ENCODE data around the gene CADPS2. TPM values are rescaled to one million over a fixed set of nuclear protein-coding genes. Genes with fewer than 3 reads are reported as not detected.

The CADPS2 gene
- total and polyA plus RNA-seq, 12 donors, result 14.6 to 103 (median 39.4) TPM

DNA sequence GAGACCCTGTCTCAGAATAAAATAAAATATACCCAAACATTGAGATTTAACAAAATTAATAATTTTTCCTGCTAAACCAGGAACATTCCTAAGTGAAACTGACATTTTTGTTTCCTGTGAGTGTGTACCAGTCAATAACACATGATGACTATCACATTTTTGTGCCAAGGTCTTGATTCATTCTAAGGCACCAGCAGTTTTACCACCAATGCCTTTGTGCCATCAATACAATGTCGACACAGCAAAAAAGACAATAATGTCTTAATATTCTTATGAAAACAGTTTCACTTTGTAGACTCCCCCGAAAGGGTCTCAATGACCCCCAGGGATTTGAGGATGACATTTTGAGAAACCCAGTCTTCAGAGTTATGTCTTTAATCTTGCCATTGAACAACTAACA lies 7.2 kb upstream of the CADPS2 start:
- intact Hi-C loops (cut with DNase I), result no loop called here
- H3K9me3 ChIP-seq (replicated peaks in 1 of 3), result no peaks in the 10 kb centered on the region
- DNase-seq, result no peak
- WGBS, 4 donors, result 84 to 95% (median 90%) methylated on average over 2 of the region's 2 CpGs
- H3K4me1 ChIP-seq (replicated peaks in 1 of 2), result no peaks in the 10 kb centered on the region
- TF ChIP-seq, protein P1, sequence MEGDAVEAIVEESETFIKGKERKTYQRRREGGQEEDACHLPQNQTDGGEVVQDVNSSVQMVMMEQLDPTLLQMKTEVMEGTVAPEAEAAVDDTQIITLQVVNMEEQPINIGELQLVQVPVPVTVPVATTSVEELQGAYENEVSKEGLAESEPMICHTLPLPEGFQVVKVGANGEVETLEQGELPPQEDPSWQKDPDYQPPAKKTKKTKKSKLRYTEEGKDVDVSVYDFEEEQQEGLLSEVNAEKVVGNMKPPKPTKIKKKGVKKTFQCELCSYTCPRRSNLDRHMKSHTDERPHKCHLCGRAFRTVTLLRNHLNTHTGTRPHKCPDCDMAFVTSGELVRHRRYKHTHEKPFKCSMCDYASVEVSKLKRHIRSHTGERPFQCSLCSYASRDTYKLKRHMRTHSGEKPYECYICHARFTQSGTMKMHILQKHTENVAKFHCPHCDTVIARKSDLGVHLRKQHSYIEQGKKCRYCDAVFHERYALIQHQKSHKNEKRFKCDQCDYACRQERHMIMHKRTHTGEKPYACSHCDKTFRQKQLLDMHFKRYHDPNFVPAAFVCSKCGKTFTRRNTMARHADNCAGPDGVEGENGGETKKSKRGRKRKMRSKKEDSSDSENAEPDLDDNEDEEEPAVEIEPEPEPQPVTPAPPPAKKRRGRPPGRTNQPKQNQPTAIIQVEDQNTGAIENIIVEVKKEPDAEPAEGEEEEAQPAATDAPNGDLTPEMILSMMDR (IDR thresholded peaks at IDR 0.05), result no peak
- no peak for TF ChIP-seq POLR2A (IDR thresholded peaks at IDR 0.05)
- H3K4me3 ChIP-seq, result no peak overlapping the region
- no peaks in the 10 kb centered on the region for H3K27me3 ChIP-seq
- no peak overlapping the region for H3K27ac ChIP-seq
- no peaks in the 10 kb centered on the region for H3K36me3 ChIP-seq (replicated peaks in 1 of 2)

DNA sequence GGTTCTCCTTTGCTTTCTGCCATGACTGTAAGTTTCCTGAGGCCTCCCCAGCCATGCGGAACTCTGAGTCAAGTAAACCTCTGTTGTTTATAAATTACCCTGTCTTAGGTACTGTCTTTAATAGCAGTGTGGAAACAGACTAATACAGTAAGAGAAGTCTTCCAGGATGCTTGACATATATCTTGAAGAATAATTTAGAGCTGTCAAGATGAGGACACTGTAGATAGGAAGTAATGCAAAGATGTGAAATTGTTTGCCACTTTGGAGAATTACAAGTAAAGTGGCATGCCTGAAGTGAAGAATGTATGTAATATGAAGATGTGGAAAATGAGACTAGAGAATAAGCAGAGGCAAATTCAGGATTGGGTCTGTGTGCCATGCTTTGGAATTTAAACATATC lies 2.9 kb upstream of the CADPS2 start:
- intact Hi-C loops (cut with DNase I), result no loop called here
- Histone ChIP-seq H3K9me3 (replicated peaks in 1 of 3) (no peaks in the 10 kb centered on the region), H3K27ac (no peak overlapping the region), H3K4me3 (no peak overlapping the region), H3K36me3 (replicated peaks in 1 of 2) (no peaks in the 10 kb centered on the region), H3K27me3 (no peaks in the 10 kb centered on the region), H3K4me1 (replicated peaks in 1 of 2) (peaks cover 0 to 16% of the 10 kb centered on the region in 2 donors)
- TF ChIP-seq, protein P1 (IDR thresholded peaks at IDR 0.05), result no peak
- TF ChIP-seq POLR2A (IDR thresholded peaks at IDR 0.05), result no peak
- DNase-seq, result no peak
- WGBS, 4 donors, result 89 to 95% (median 94%) methylated on average over 1 of the region's 1 CpG

DNA sequence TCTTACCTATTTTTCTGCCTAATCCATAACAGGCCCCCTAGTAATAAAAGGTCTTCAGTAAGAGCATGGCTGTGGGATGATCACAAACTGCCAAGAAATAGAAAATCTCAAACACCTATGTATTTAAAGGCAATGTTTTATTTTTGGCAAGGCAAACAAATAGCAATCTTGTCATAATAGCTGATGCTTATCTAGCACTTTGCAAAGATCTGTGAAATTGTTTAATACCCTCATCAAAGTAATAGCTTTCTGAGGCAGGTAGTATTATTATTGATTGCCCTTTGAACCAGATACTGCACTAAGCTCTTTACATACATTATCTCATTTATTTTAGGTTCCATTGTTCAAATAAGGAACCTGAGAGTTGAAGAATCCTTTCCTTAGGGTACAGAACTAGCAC lies 1.6 kb upstream of the CADPS2 start:
- H3K4me1 ChIP-seq (replicated peaks in 1 of 2), result peaks cover 0 to 28% of the 10 kb centered on the region in 2 donors
- H3K27ac ChIP-seq, result peak overlapping the region in 1 of 5 donors; percentile 93
- H3K27me3 ChIP-seq, result no peaks in the 10 kb centered on the region
- H3K4me3 ChIP-seq, result no peak overlapping the region
- intact Hi-C loops (cut with DNase I), result no loop called here
- H3K9me3 ChIP-seq (replicated peaks in 1 of 3), result no peaks in the 10 kb centered on the region
- TF ChIP-seq, protein P1 (IDR thresholded peaks at IDR 0.05), result no peak
- no peak for TF ChIP-seq POLR2A (IDR thresholded peaks at IDR 0.05)
- H3K36me3 ChIP-seq (replicated peaks in 1 of 2), result no peaks in the 10 kb centered on the region
- DNase-seq, result no peak

DNA sequence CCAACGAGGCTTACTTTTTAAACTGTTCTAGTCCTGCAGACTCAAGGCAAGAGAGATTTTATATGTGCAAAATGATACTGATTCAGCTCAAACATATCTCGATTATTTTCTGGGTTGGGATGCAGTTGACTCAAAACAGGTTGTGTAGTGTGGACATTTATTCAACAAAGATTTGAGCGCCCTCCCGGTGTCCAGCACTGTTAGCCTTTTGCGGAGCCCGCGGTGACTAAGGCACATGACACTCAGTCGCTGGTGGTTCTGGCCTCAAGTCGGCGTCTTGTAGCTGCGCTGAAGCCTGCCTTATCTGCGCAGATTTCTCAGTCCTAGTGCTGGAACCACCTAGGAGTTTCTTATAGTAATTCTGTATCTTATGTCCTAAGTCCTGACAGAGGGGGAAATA lies 938 bp upstream of the CADPS2 start:
- TF ChIP-seq POLR2A (IDR thresholded peaks at IDR 0.05), result peak in 1 of 2 donors; percentile 50
- TF ChIP-seq, protein P1 (IDR thresholded peaks at IDR 0.05), result peak in 4 of 6 experiments; percentile 26 to 35 (median 32)
- no peaks in the 10 kb centered on the region for H3K36me3 ChIP-seq (replicated peaks in 1 of 2)
- peak overlapping the region; percentile 20 to 91 (median 70) for H3K4me3 ChIP-seq
- 0 to 2% (median 0%) methylated on average over 8 to 12 of the region's 12 CpGs for WGBS, 4 donors
- intact Hi-C loops (cut with DNase I), result no loop called here
- no peaks in the 10 kb centered on the region for H3K27me3 ChIP-seq
- DNase-seq, result peak; percentile 74 to 92 (median 84)
- H3K4me1 ChIP-seq (replicated peaks in 1 of 2), result peaks cover 0 to 34% of the 10 kb centered on the region in 2 donors
- H3K9me3 ChIP-seq (replicated peaks in 1 of 3), result no peaks in the 10 kb centered on the region
- peak overlapping the region in 4 of 5 donors; percentile 90 to 97 (median 92) for H3K27ac ChIP-seq
